Activated CD4-positive, CD25-positive, alpha-beta regulatory T cell treated with anti-CD3 and anti-CD28 coated beads, Interleukin-2, amount 50 U/mL, for 72 hours (primary cell): ENCODE data around the gene MAB21L4.
"Not testable (repeated sequence)": the region's sequence is repeated elsewhere in the genome, so short reads cannot be mapped to it uniquely, and the experiment has no call there.

Experiments
- DNase-seq: peaks from one replicate; pipeline ENCODE4 v3.0.0; 2021

MAB21L4 gene

DNA sequence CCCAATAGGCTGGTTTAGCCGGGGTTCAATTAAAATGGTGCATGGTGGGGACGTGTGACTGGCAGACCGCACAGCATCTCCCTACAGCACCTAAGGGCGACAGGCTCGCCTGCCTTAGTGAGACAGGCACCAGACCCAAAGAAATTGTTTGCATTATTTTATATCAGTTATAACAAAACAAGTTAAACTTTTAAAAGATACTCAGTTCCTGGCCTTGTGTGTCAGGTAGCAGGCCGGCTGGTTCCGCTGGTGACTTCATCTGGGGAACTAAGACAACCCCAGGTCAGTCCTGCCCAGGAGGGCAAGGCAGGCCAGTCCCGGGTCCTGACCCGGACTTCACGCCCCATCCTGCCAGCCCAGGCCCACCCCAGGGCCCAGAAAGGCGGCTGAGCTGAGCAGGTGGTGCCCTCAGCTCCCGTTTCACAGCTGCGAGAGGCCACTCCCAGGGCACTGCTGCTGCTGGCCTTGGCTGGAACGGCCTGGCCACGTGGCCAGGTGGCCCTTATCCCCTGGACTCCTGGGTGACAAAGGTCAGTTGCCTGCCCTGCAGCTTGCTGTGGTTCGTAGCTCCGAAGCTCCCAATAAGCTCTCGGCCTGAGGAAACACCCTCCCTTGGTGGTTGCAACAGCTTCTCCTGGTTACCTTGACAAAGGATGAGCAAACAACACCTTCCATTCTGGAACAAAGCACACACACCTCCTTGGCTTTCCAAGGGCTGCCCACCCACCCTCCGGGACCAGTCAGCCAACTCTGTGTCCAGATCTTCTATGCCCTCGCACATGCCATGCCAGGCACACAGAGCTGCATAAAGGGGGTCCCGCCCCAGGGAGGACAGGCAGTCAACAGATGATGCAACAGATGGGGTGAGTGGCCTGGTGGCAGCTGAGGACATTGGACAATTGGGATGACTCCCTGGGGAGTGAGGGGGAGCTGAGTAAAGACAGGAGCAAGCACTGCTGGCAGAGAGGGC lies 38.6 kb downstream of the MAB21L4 start:
- DNase-seq, result no peak

DNA sequence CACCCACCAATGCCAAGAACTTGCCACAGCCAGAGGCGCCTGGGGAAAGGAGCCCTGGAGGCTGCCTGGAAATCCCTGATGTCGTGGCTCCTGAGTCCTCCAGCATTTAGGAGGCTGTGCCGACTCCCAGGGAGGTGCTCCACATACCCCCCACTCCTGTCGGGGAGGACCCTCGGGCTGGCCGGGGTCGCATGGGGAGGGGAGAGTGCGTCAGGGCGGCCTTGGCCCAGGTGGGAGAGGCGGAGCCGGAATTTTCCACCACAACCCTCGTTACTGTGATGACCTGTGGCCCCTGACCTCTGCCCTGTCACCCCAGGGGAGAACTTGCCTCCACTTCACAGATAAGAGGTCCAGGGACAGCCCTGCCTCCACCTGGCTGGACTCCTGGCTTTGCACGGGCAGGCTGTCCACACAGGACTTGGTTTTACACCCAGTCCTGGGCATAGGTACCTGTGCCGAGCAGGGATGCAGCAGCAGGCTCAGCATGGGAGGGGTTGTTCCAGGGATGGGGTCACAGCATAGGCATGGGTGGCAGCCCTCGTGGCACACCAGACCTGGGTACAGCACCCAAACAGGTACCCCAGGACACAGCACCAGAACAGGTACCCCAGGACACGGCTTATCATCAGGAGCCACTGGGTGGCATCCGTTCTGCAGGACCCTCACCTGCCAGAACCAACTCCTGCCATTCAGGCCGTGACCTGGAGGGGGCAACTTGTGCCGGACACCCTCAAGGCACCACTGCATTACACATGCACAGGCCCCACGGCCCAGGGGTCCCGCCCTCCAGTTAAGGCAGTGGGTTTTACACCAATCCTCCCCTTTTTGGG lies 39.6 kb downstream of the MAB21L4 start:
- DNase-seq, result no peak

DNA sequence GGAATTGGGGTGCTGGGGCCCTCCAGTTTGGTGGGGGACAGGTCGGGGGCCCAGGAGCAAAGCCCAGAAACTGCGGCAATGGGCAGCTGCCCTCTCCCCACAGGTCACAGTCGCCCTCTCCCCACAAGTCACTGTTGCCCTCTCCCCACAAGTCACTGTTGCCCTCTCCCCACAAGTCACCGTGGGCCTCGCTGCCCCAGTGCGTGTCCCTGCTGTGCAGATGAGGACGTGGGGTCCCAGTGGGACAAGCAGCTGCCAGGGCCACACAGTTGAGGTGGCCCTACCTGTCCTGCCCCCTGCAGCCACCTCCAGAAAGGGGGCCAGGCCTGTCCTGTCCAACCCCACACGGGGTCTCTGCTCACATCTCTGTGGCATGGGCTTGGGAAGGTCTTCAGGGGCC lies 40.3 kb downstream of the MAB21L4 start:
- DNase-seq, result no peak

DNA sequence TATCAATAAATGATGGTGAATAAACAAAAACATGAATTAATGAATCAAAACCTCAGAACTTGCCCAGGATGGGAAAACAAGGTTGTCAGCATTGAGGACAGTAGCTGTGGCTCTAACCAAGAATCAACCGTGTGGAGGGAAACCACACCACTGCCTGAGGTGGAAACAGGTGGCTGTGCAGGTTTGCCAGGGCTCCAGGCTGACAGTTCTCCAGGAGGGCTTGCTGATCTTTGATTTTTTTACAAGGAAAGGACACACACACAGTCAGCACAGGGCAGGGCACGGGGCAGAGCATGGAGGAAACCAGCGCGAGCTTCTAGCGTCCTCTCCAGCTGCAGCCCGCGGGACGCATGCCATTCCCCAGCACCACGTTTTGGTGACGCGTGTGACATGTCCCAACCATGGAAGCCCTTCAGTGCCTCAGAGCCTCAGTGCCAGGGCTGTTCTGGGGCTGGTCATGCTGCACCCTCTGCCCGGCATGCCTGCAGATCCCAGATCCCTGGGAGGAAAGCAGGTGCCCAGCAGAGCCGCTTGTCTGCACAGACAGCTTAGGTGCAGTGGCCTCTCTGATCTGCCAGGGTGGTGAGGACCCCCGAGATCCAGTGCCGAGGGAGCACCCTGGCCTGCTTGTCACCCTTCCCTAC lies 43.2 kb downstream of the MAB21L4 start:
- DNase-seq, result no peak

DNA sequence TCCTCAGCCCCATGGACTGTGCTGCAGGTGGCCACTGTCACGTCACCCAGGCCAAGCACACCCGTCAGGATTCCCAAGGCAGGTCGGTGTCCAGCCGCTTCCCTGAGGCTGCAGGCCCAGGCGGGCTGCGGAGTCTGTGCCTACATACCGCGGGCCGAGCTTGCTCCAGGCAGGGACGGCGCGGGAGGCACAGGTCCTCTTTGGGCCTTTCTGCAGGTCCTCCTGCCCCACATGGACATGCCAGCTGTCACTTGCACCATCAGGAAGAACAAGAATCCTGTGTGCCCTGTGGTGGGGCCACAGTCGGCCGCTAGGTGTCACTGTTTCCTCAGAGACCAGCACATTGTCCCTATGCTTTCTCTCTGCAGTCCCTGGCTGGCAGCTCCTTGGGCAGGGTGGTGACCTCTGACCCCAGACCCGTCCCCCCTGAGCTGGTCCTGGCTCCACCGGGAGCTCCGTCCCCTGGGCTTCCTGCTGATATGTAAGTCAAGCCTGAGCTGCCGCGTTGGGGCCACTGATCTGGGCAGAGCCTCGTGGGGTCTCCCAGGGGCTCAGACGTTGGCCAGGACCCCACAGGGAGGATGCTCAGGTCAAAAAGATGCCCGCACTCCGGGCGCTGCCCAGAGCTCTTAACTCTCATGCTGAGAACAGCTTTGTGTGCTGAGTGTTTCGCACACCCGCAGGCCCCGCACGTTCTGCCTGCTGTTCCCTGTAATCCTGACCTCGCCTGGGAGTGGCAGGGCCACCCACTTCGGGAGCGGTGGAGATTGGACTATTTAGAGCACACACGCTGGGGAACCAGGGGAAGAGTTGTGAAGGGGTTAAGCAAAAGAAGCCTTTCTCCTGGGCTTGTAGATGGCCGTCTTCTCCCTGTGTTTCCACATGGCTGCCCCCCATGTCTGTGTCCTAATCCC lies 44.6 kb downstream of the MAB21L4 start:
- peak; percentile 86 for DNase-seq

DNA sequence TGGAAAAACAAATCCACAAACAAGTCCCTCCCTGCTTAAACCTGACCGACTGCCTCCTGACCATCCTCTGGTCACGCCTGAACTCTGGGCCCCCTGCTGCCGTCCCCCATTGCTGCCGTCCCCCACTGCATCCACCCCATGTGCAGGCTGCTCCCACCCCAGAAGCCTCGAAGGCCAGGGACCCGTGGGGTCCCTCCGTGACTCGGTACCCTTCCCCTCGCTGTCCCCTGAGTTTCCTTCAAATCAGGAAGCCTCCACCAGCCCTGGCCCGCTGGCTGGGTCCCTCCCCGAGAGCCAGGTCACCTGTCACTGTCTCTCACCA lies 45.2 kb downstream of the MAB21L4 start:
- no peak for DNase-seq

DNA sequence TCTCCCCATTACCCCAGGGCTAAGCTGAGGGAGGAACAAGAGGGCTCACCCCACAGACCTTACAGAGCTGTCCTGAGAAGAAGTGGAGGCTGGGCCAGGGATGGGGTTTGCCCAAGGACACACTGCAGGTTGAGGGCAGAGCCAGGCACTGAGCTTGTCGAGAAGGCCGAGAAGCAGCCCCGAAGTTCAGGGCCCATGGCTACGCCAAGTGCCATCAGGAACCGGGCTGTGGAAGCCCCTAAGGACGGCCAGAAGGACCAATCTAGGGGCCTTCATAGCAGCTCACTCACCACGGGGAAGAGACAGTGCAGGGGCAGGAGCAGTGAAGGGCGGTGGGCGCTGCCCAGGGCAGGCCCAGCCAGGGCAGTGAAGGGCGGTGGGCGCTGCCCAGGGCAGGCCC lies 45.9 kb downstream of the MAB21L4 start:
- no peak for DNase-seq

DNA sequence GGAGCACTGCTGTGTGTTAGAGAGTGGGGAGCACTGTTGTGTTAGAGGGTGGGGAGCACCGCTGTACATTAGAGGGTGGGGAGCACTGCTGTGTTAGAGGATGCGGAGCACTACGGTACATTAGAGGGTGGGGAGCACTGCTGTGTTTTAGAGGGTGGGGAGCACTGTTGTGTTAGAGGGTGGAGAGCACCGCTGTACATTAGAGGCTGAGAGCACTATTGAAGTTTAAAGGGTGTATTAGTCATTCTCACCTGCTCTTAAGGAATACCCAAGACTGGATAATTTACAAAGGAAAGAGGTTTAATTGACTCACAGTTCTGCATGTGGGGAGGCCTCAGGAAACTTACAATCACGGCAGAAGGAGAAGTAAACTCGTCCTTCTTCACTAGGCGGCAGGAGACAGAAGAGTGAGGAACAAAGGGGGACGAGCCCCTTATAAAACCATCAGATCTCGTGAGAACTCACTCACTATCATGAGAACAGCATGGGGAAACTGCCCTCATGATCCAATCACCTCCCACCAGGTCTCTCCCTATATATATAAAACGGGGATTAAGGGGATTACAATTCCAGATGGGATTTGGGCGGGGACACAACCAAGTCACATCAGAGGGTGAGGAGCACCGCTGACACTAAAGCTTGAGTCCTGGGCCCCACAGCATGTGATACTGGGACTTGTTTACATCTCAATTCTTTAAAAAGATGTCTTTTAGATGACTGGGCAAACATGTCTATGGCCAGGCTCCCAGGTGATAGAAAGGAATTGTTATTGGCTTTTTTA lies 46.9 kb downstream of the MAB21L4 start:
- no peak for DNase-seq

DNA sequence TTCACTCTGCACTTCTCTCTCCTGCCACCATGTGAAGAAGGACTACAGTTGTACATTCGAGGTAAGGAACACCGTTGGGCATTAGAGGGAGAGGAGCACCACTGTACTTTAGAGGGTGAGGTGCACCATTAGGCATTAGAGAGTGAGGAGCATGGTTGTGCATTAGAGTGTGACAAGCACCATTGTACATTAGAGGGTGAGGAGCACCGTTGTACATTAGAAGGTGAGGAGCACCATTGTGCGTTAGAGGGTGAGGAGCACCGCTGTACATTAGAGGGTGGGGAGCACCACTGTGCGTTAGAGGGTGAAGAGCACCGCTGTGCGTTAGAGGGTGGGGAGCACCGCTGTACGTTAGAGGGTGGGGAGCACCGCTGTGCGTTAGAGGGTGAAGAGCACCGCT lies 48.1 kb downstream of the MAB21L4 start:
- DNase-seq, result no peak

DNA sequence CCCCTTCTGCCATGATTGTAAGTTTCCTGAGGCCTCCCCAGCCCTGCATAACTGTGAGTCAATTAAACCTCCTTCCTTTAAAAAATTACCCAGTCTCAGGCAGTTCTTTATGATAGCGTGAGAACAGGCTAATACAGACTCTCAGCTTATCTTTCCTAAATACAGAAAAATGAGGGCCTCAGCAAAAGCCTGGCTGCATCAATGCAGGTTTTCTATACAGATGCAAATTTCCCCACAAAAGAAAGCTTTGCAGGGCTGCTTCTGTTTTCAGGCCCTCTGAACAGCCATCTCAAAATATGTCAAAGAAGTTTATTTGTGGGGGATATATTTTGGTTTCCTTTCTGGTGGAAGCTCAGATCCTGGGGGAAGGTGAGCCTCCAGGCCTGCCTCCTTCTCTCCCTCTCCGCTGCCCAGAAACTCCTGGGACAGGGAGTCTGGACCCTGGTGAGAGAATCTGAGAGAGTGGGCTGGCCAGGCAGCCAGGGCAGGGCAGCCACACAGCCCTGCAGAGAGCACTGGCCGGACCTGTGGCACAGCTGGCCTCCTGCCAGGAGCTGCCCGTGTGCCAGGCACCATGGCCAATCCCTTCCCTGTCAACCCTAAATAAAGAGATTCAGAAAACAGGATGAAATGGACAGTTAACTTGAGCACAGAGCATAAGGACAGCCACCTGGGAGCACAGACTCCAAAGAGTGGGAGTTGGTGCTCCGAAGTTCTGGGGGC lies 48.9 kb downstream of the MAB21L4 start:
- DNase-seq, result no peak

DNA sequence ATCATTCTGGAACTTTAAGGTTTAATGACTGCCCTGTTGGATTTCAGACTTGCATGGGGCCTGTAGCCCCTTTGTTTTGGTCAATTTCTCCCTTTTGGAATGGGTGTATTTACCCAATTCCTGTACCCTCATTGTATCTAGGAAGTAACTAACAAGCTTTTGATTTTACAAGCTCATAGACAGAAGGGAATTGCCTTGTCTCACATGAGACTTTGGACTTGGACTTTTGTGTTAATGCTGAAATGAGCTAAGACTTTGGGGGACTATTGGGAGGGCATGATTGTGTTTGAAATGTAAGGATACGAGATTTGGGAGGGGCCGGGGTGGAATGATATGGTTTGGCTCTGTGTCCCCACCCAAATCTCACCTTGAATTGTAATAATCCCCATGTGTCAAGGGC lies 49.6 kb downstream of the MAB21L4 start:
- not testable (repeated sequence) for DNase-seq

DNA sequence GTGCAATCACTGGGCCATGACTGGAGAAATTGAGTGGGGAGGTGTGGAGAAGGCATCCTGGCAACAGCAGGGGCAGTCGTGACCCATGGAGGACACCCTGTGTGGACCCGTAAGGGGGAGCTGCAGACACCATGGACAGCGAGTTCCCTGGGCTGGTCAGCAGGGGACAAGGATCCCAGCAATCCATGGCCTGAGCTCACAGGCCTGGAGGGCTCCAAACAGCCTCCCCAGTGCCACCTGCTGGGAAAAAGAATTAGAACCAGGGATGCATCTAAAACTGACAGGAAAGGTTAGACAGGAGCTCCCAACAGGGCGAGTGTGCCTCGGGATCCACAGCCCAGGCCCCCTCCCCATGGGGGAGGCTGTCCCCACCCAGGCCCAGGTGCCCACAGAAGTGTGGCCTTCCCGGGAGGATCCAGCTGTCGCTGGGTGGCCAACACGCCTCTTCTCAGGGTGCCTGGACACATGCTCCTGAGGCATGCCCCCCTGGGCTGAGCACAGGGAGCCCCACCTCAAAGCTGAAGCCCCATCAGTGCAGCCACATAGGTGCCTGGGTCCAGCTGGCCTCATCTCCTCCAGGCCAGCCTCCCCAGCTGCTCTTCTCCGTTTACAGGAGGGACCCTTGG lies 55.4 kb downstream of the MAB21L4 start:
- DNase-seq, result no peak

DNA sequence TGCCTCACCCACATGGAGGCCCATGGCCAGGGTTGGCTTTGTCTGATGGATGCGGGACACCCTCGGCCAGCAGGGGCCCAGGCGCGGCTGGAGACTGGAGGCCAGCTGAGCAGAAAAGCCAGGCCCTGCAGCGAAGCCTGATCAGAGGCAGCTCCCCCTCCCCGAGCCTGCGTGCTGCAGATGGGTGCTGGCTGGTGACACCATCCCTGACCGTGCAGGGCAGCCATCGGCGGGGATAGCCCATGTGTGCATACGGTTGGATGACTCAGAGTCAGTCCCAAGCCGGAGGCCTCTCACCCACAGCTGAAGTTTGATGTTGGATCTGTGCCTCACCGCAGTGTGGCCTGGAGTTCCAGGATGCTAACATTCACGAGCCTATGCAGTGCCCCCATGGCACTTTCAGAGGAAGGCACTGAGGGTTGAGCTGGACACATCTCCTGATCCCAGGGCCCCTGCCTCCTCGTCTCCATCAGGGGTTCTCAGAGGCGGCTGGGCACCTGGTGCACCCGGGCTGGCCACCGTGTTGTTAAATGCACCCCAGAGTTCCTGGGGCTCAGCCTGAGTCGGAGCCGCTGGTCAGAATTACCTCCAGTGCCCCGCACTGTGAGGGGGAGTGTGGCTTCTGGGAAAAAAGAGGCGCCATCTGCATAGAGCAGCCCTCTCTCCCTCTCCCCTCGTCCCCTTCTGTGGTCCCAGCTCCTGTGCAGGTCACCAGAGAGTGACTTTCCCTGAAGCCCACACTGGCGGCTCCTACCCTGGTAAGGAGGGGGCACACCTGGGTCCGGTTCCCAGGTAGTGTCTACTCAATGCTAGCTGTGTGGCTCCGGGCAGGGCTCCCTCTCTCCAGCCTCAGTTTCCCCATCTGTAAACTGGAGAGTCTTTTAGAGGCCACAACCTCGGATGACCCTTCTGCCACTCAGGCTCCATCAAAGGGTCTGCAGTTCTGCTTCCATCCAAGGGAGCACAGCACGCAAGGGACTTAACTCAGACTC lies 56.5 kb downstream of the MAB21L4 start:
- no peak for DNase-seq

DNA sequence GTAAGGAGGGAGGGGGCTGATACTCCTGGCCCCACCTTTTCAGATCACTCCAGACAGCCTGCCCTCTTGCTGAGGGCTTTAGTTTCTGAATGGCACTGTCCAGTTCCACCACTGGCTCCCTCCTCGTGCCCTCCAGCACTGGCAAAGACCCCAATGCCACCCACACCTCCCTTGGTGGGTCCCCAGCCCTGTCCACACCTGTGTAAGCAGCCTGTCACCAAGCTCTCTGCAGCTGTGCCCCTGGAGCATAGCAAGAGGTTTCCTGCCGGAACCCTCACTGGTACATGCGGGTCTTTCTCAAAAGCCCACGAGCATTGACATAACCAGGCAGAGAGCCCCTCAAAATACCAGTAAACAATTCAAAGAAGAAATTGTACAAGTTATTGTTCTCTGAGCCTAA lies 58.3 kb downstream of the MAB21L4 start:
- DNase-seq, result no peak

DNA sequence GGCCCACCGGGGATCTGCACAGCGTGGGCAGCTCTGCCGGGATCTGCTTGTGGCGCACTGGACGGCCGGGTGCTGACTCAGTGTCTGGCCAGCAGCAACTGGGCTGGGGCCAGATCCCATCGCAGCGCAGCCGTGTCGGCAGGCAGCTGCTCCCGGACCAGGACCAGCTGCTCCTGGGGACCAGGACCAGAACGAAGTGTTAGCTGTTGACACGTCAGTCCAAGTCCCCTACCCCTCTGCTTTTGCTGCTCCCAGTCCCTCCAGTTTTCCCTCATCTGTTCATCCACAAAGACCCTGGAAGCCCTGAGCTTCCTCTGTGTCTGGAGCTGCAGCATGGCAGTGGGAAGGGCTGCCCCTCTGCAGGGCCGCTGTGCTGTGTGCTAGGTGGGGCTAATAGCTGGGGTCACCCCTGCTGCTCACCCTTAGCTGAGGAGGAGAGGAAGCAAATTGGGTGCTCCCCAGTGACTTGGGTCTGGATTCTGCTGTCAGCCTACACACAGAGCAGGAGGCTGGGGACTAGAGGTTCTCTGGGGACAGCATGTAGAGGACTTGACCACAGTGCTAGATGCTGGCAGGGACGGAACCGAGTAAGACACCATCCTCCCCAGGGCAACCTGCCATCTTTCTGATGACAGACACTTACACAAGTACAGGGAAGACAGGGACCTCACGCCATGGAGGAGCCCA lies 59.0 kb downstream of the MAB21L4 start:
- DNase-seq, result no peak
